HEK293T (cell line): Measurements from ENCODE around the gene PLAAT3.
"Not testable (repeated sequence)": the region's sequence is repeated elsewhere in the genome, so short reads cannot be mapped to it uniquely, and the experiment has no call there.

ENCODE experiments used
- CTCF ChIA-PET: fragments of 350-600 bp; formaldehyde crosslinking; extraction: SDS; loops from one replicate; lab custom pipeline; 2021; ENCODE audit warnings: antibody characterized with exemption, inconsistent platforms; lab: Yijun Ruan, JAX
- POLR2A ChIA-PET: fragments of 350-600 bp; formaldehyde crosslinking; extraction: SDS; loops from one replicate; lab custom pipeline; 2020; ENCODE audit warnings: antibody characterized with exemption, inconsistent platforms; lab: Yijun Ruan, JAX
- DNase-seq: peaks from one replicate; pipeline ENCODE4 v3.0.0; 2012; ENCODE audit warnings: mixed read lengths; ENCODE audit errors: extremely low spot score
- ARNT ChIP-seq: fragments of 450-650 bp; IDR thresholded peaks from 2 replicates; pipeline ENCODE4 v1.6.1; 2017; ENCODE audit warnings: mild to moderate bottlenecking
- BHLHE40 ChIP-seq: fragments of 450-650 bp; IDR thresholded peaks from 2 replicates; pipeline ENCODE4 v1.6.1; 2016; ENCODE audit warnings: mild to moderate bottlenecking, moderate library complexity, borderline replicate concordance
- CTBP1 ChIP-seq: fragments of 450-650 bp; IDR thresholded peaks from 2 replicates; pipeline ENCODE4 v1.6.1; 2016; ENCODE audit warnings: borderline replicate concordance
- ELF4 ChIP-seq: fragments of 450-650 bp; IDR thresholded peaks from 2 replicates; pipeline ENCODE4 v1.6.1; 2017; ENCODE audit warnings: antibody characterized with exemption
- FOXA1 ChIP-seq: fragments of 450-650 bp; IDR thresholded peaks from 2 replicates; pipeline ENCODE4 v1.6.1; 2016; ENCODE audit warnings: mild to moderate bottlenecking
- FOXK2 ChIP-seq: fragments of 450-650 bp; IDR thresholded peaks from 2 replicates; pipeline ENCODE4 v1.6.1; 2016; ENCODE audit warnings: mild to moderate bottlenecking
- FOXM1 ChIP-seq: fragments of 450-650 bp; IDR thresholded peaks from 2 replicates; pipeline ENCODE4 v1.6.1; 2017; ENCODE audit warnings: mild to moderate bottlenecking, borderline replicate concordance
- HDGF ChIP-seq: fragments of 450-650 bp; IDR thresholded peaks from 2 replicates; pipeline ENCODE4 v1.6.1; 2017; ENCODE audit warnings: antibody characterized with exemption, borderline replicate concordance
- L3MBTL2 ChIP-seq: fragments of 450-650 bp; conservative IDR thresholded peaks from 2 replicates; pipeline ENCODE4 v1.6.1; 2016; ENCODE audit warnings: mild to moderate bottlenecking
- LEF1 ChIP-seq: fragments of 450-650 bp; IDR thresholded peaks from 2 replicates; pipeline ENCODE4 v1.6.1; 2017; ENCODE audit warnings: mild to moderate bottlenecking, borderline replicate concordance
- NFRKB ChIP-seq: fragments of 450-650 bp; IDR thresholded peaks from 2 replicates; pipeline ENCODE4 v1.6.1; 2016; ENCODE audit warnings: mild to moderate bottlenecking, moderate library complexity
- PKNOX1 ChIP-seq: fragments of 450-650 bp; IDR thresholded peaks from 2 replicates; pipeline ENCODE4 v1.6.1; 2016
- SP1 ChIP-seq: fragments of 450-650 bp; IDR thresholded peaks from 2 replicates; pipeline ENCODE4 v1.6.1; 2017
- SUZ12 ChIP-seq: fragments of 450-650 bp; IDR thresholded peaks from 2 replicates; pipeline ENCODE4 v1.6.1; 2016; ENCODE audit warnings: mild to moderate bottlenecking
- TARDBP ChIP-seq: fragments of 450-650 bp; IDR thresholded peaks from 2 replicates; pipeline ENCODE4 v1.6.1; 2016
- ZNF384 ChIP-seq: fragments of 450-650 bp; IDR thresholded peaks from 2 replicates; pipeline ENCODE4 v1.6.1; 2016

Gene PLAAT3

GRCh38 chr11:63608353-63609345 lies 5.6 kb downstream of the PLAAT3 start:
- TF ChIP-seq FOXM1 = no peak
- TF ChIP-seq ELF4 = no peak
- TF ChIP-seq L3MBTL2 = no peak
- no peak for TF ChIP-seq NFRKB
- no peak for TF ChIP-seq SP1
- no peak for TF ChIP-seq ZNF384
- no peak for TF ChIP-seq PKNOX1
- TF ChIP-seq HDGF = no peak
- CTCF ChIA-PET = no interaction called here
- no peak for DNase-seq
- POLR2A ChIA-PET = no interaction called here

- ChIA-PET CTCF (no interaction called here), POLR2A (no interaction called here)
- TF ChIP-seq SP1 (no peak), BHLHE40 (no peak), FOXK2 (no peak), PKNOX1 (no peak), SUZ12 (no peak), L3MBTL2 (no peak), NFRKB (no peak), ARNT (no peak), CTBP1 (no peak), FOXM1 (no peak), TARDBP (no peak), FOXA1 (no peak), LEF1 (no peak), ZNF384 (no peak), ELF4 (no peak), HDGF (no peak)
- DNase-seq = no peak
These were observed 11.1 kb downstream of the PLAAT3 start for GRCh38 chr11:63603180-63603518.

GRCh38 chr11:63602290-63603179 lies 11.7 kb downstream of the PLAAT3 start:
- DNase-seq, POLR2A ChIA-PET, CTCF ChIA-PET: not testable (repeated sequence)

- CTCF ChIA-PET = no interaction called here
- TF ChIP-seq BHLHE40 (no peak), PKNOX1 (peak; percentile 92), HDGF (no peak)
- no peak for DNase-seq
- POLR2A ChIA-PET = no interaction called here
These were observed 14.8 kb downstream of the PLAAT3 start for GRCh38 chr11:63599211-63600122.

- no peak for TF ChIP-seq FOXM1
- TF ChIP-seq SP1 = no peak
- no peak for TF ChIP-seq L3MBTL2
- no peak for TF ChIP-seq FOXA1
- TF ChIP-seq ELF4 = no peak
- no peak for TF ChIP-seq ARNT
- no peak for TF ChIP-seq HDGF
- no peak for TF ChIP-seq TARDBP
- no peak for TF ChIP-seq NFRKB
- TF ChIP-seq ZNF384 = no peak
- DNase-seq = no peak
- CTCF ChIA-PET = no interaction called here
- POLR2A ChIA-PET = no interaction called here
These were observed 15.7 kb downstream of the PLAAT3 start for GRCh38 chr11:63598556-63598955.

- DNase-seq = no peak
- POLR2A ChIA-PET = no interaction called here
- no peak for TF ChIP-seq FOXM1
- TF ChIP-seq ZNF384 = no peak
- TF ChIP-seq L3MBTL2 = no peak
- no peak for TF ChIP-seq ELF4
- no peak for TF ChIP-seq PKNOX1
- TF ChIP-seq ARNT = no peak
- TF ChIP-seq LEF1 = no peak
- CTCF ChIA-PET = interaction anchor here (0.7 kb wide), 1 partner anchor 36 kb away, joined by 7 read pairs; no protein-coding TSS in a partner anchor
These were observed 18.9 kb downstream of the PLAAT3 start for GRCh38 chr11:63595296-63595695.
